Loucy (cell line): ENCODE results near the gene SLAMF6.

ENCODE experiments used
- H2AFZ ChIP-seq: fragments of 200-600 bp; sonication (generic); 2 replicates; pipeline ENCODE4 v1.6.0; 2016; ENCODE audit warnings: antibody characterized with exemption, mild to moderate bottlenecking, low read length, moderate library complexity
- H3F3A ChIP-seq: fragments of 200-600 bp; 2 replicates; pipeline ENCODE4 v1.6.0; 2016; ENCODE audit warnings: antibody characterized with exemption, low read depth, mild to moderate bottlenecking
- H3K27me3 ChIP-seq: fragments of 200-600 bp; sonication (generic); 2 replicates; pipeline ENCODE4 v1.6.1; 2014; ENCODE audit warnings: low read length, mild to moderate bottlenecking; ENCODE audit not compliant: insufficient read depth, poor library complexity, severe bottlenecking
- H3K36me3 ChIP-seq: fragments of 200-600 bp; sonication (generic); 2 replicates; pipeline ENCODE4 v1.6.1; 2016; ENCODE audit warnings: low read length; ENCODE audit not compliant: insufficient read depth
- H3K4me1 ChIP-seq: fragments of 200-600 bp; sonication (generic); 2 replicates; pipeline ENCODE4 v1.5.1; 2014; ENCODE audit warnings: low read length, mild to moderate bottlenecking; ENCODE audit not compliant: insufficient read depth, poor library complexity, severe bottlenecking
- H3K4me2 ChIP-seq: fragments of 200-600 bp; sonication (generic); 2 replicates; pipeline ENCODE4 v1.6.0; 2014; ENCODE audit warnings: antibody characterized with exemption, low read length, low read depth, mild to moderate bottlenecking; ENCODE audit not compliant: poor library complexity, severe bottlenecking
- H3K4me3 ChIP-seq: fragments of 200-600 bp; sonication (generic); 2 replicates; pipeline ENCODE4 v1.5.1; 2014; ENCODE audit warnings: low read length, mild to moderate bottlenecking, mixed read lengths; ENCODE audit not compliant: poor library complexity, severe bottlenecking
- H3K79me2 ChIP-seq: fragments of 200-600 bp; sonication (generic); 2 replicates; pipeline ENCODE4 v1.6.1; 2014; ENCODE audit warnings: low read length; ENCODE audit not compliant: insufficient read depth
- H3K9ac ChIP-seq: fragments of 200-600 bp; sonication (generic); 2 replicates; pipeline ENCODE4 v1.6.0; 2014; ENCODE audit warnings: mild to moderate bottlenecking, low read depth, low read length, moderate library complexity; ENCODE audit not compliant: poor library complexity, severe bottlenecking
- H3K9me2 ChIP-seq: fragments of 200-600 bp; sonication (generic); replicated peaks from 2 replicates; pipeline ENCODE4 v1.6.1; 2016; ENCODE audit warnings: low read depth, low read length, mixed read lengths
- H3K9me3 ChIP-seq: fragments of 200-600 bp; sonication (generic); 2 replicates; pipeline ENCODE4 v1.6.1; 2014; ENCODE audit warnings: mild to moderate bottlenecking, antibody characterized with exemption, low read length, low read depth; ENCODE audit not compliant: insufficient read depth
- H4K20me1 ChIP-seq: fragments of 200-600 bp; sonication (generic); 2 replicates; pipeline ENCODE4 v1.6.0; 2014; ENCODE audit warnings: antibody characterized with exemption, low read length, mild to moderate bottlenecking; ENCODE audit not compliant: insufficient read depth, poor library complexity, severe bottlenecking
- CTCF ChIP-seq: fragments of 200-600 bp; sonication (generic); conservative IDR thresholded peaks from 2 replicates; pipeline ENCODE4 v1.5.1; 2014; ENCODE audit warnings: mild to moderate bottlenecking, antibody characterized with exemption, low read length
- EZH2phosphoT487 ChIP-seq: fragments of 200-600 bp; IDR thresholded peaks from 2 replicates; pipeline ENCODE4 v1.6.1; 2018; ENCODE audit warnings: antibody characterized with exemption, mild to moderate bottlenecking, moderate library complexity, borderline replicate concordance

The SLAMF6 gene

GRCh38 chr1:160472112-160472511, 50.9 kb downstream of the SLAMF6 start:
- Histone ChIP-seq H3K9me2 (no peaks in the 10 kb centered on the region), H3K9me3 (no peaks in the 10 kb centered on the region), H3K4me3 (no peak overlapping the region), H2AFZ (no peak overlapping the region), H3F3A (no peaks in the 10 kb centered on the region), H3K4me2 (no peak overlapping the region), H3K9ac (no peak overlapping the region), H4K20me1 (no peaks in the 10 kb centered on the region), H3K4me1 (peaks cover 23% of the 10 kb centered on the region), H3K36me3 (no peaks in the 10 kb centered on the region), H3K27me3 (no peaks in the 10 kb centered on the region), H3K79me2 (no peaks in the 10 kb centered on the region)
- TF ChIP-seq CTCF, result no peak
- no peak for TF ChIP-seq EZH2phosphoT487

GRCh38 chr1:160471253-160471652, 51.8 kb downstream of the SLAMF6 start:
- Histone ChIP-seq H3F3A (no peaks in the 10 kb centered on the region), H3K4me2 (peak overlapping the region; percentile 30), H3K9me2 (no peaks in the 10 kb centered on the region), H3K27me3 (no peaks in the 10 kb centered on the region), H3K4me1 (peaks cover 24% of the 10 kb centered on the region), H2AFZ (peak overlapping the region; percentile 24; the same call in 1 of the 2 replicates), H3K9me3 (no peaks in the 10 kb centered on the region), H3K9ac (no peak overlapping the region), H4K20me1 (no peaks in the 10 kb centered on the region), H3K4me3 (peak overlapping the region; percentile 30), H3K79me2 (no peaks in the 10 kb centered on the region), H3K36me3 (no peaks in the 10 kb centered on the region)
- no peak for TF ChIP-seq CTCF
- TF ChIP-seq EZH2phosphoT487, result no peak

- Histone ChIP-seq H3K36me3 (no peaks in the 10 kb centered on the region), H3K79me2 (no peaks in the 10 kb centered on the region), H4K20me1 (no peaks in the 10 kb centered on the region), H3F3A (no peaks in the 10 kb centered on the region), H3K4me2 (no peak overlapping the region), H2AFZ (no peak overlapping the region), H3K9me2 (no peaks in the 10 kb centered on the region), H3K9me3 (no peaks in the 10 kb centered on the region), H3K27me3 (no peaks in the 10 kb centered on the region), H3K4me1 (peaks cover 20% of the 10 kb centered on the region), H3K4me3 (no peak overlapping the region), H3K9ac (no peak overlapping the region)
- TF ChIP-seq EZH2phosphoT487 (no peak), CTCF (no peak)
These were observed 55.5 kb downstream of the SLAMF6 start for GRCh38 chr1:160467576-160467975.
